Measurements from ENCODE around the gene LCLAT1. TPM values are rescaled to one million over a fixed set of nuclear protein-coding genes. Genes with fewer than 3 reads are reported as not detected.
"Not testable (repeated sequence)": the region's sequence is repeated elsewhere in the genome, so short reads cannot be mapped to it uniquely, and the experiment has no call there.

Gene LCLAT1
- total and polyA plus RNA-seq, 2 donors (not counting 1 experiment from before 2014, with no cell fraction given) = 5.1 to 21.9 TPM

DNA sequence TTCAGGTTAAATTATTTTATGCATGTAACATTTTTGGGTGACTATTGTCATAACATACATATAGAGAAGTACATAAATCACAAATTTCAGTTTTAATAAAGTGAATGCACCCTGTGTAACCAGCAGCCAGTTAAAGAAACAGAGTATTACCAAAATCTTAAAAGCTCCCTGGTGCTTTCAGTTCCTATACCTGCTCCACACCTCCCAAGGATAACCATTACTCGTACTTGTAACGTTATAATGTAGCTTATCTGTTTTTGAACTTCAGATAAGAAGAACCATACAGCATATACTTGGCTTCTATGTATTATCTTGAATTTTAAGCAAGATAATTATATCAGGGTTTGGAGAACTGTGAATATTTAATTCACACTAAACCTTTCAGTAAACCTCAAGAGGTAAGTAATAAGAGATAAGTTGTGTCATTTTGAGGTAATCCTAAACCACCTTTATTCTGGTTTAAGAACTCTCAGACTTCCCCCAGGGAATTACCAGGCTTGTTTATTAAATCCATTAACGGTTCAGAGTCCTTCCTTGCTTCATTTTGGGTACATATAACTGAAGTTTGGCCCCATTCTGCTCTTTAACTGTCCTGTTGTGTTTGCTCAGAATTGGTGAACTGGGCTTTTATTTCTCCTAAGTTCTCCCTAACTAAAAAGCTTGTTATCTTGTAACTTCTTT lies 58.6 kb downstream of the LCLAT1 start:
- intact Hi-C loops (cut with micrococcal nuclease) = loop anchor here (10.0 kb wide), 1 partner anchor 79 kb away; no protein-coding TSS in a partner anchor
- no CpG with 5 or more reads among the region's 3 CpGs for WGBS (ENCODE audit: insufficient coverage)
- peak overlapping the region; percentile 28 for H3K4me2 ChIP-seq (replicated peaks; ENCODE audit: low read depth, low read length, poor library complexity, severe bottlenecking)

GRCh38 chr2:30507460-30507859 lies 60.4 kb downstream of the LCLAT1 start:
- H3K27me3 ChIP-seq (replicated peaks in 1 of 4; ENCODE audit: control extremely low read depth in 1 of 4, control insufficient read depth in 3 of 4, insufficient read depth in 4 of 4, low read length in 3 of 4); H3K9ac ChIP-seq (ENCODE audit: low read length); H3K4me3 ChIP-seq (ENCODE audit: control extremely low read depth in 1 of 5, extremely low read depth in 1 of 5, insufficient read depth in 1 of 5, low read depth in 2 of 5, low read length in 4 of 5); H3K9me3 ChIP-seq (ENCODE audit: control extremely low read depth in 1 of 3, control insufficient read depth in 2 of 3, insufficient read depth in 1 of 3, low read length in 2 of 3); ATAC-seq (ENCODE audit: low read depth); DNase-seq; H3K27ac Mint-ChIP-seq; H3K27me3 Mint-ChIP-seq; H3K36me3 ChIP-seq (replicated peaks in 1 of 2; ENCODE audit: control extremely low read depth in 1 of 2, control insufficient read depth in 1 of 2, extremely low read depth in 1 of 2, insufficient read depth in 2 of 2, low read length in 1 of 2); H3K9me3 Mint-ChIP-seq (ENCODE audit: insufficient read depth); H2AFZ ChIP-seq (ENCODE audit: insufficient read depth, low read depth, low read length, poor library complexity, severe bottlenecking); H3K4me2 ChIP-seq (replicated peaks; ENCODE audit: low read depth, low read length, poor library complexity, severe bottlenecking); H3K4me3 Mint-ChIP-seq; H3K27ac ChIP-seq (ENCODE audit: low read length in 2 of 2); H4K20me1 ChIP-seq (ENCODE audit: control insufficient read depth, insufficient read depth, low read length, poor library complexity, severe bottlenecking): not testable (repeated sequence)
- intact Hi-C loops (cut with micrococcal nuclease) = loop anchor here (10.0 kb wide), 1 partner anchor 77 kb away; no protein-coding TSS in a partner anchor
- peaks cover 61% of the 10 kb centered on the region for H3K4me1 Mint-ChIP-seq
- no CpG with 5 or more reads among the region's 1 CpG for WGBS (ENCODE audit: insufficient coverage)
- ChIA-PET POLR2A (interaction anchor here (0.6 kb wide), 1 partner anchor 61 kb away, joined by 4 read pairs; no protein-coding TSS in a partner anchor), CTCF (interaction anchor here (1.1 to 1.2 kb wide), 2 partner anchors 204 to 343 kb away, joined by 3 read pairs; no protein-coding TSS in a partner anchor)
- H3K79me2 ChIP-seq (ENCODE audit: control insufficient read depth, insufficient read depth, low read length) = peaks cover 63% of the 10 kb centered on the region
- H3K4me1 ChIP-seq (ENCODE audit: control insufficient read depth in 2 of 2, insufficient read depth in 2 of 2, low read length in 2 of 2) = peaks cover 25 to 34% of the 10 kb centered on the region in 2 donors

More for the DNA sequence above, 58.6 kb downstream of the LCLAT1 start:
- Histone ChIP-seq H3K79me2 (ENCODE audit: control insufficient read depth, insufficient read depth, low read length) (peaks cover 61% of the 10 kb centered on the region), H3K36me3 (replicated peaks in 1 of 2; ENCODE audit: control extremely low read depth in 1 of 2, control insufficient read depth in 1 of 2, extremely low read depth in 1 of 2, insufficient read depth in 2 of 2, low read length in 1 of 2) (no peaks in the 10 kb centered on the region), H3K9ac (ENCODE audit: low read length) (no peak overlapping the region), H3K4me1 (ENCODE audit: control insufficient read depth in 2 of 2, insufficient read depth in 2 of 2, low read length in 2 of 2) (peaks cover 28 to 37% of the 10 kb centered on the region in 2 donors), H4K20me1 (ENCODE audit: control insufficient read depth, insufficient read depth, low read length, poor library complexity, severe bottlenecking) (no peaks in the 10 kb centered on the region), H2AFZ (ENCODE audit: insufficient read depth, low read depth, low read length, poor library complexity, severe bottlenecking) (peak overlapping the region; percentile 17), H3K4me3 (ENCODE audit: control extremely low read depth in 1 of 5, extremely low read depth in 1 of 5, insufficient read depth in 1 of 5, low read depth in 2 of 5, low read length in 4 of 5) (peak overlapping the region in 1 of 5 experiments; percentile 17), H3K9me3 (ENCODE audit: control extremely low read depth in 1 of 3, control insufficient read depth in 2 of 3, insufficient read depth in 1 of 3, low read length in 2 of 3) (peaks cover 0 to 22% (median 10%) of the 10 kb centered on the region in 3 donors), H3K27ac (ENCODE audit: low read length in 2 of 2) (peak overlapping the region in 1 of 2 donors; percentile 76), H3K27me3 (replicated peaks in 1 of 4; ENCODE audit: control extremely low read depth in 1 of 4, control insufficient read depth in 3 of 4, insufficient read depth in 4 of 4, low read length in 3 of 4) (no peaks in the 10 kb centered on the region)
- peaks cover 63% of the 10 kb centered on the region for H3K4me1 Mint-ChIP-seq
- DNase-seq (no peak), ATAC-seq (ENCODE audit: low read depth) (no peak)
- CTCF ChIA-PET = interaction anchor here (1.2 to 3.2 kb wide), 5 partner anchors 30 to 297 kb away, joined by 3 to 16 read pairs (median 4); no protein-coding TSS in a partner anchor
- peak overlapping the region; percentile 20 for H3K4me3 Mint-ChIP-seq
- H3K9me3 Mint-ChIP-seq (ENCODE audit: insufficient read depth) = peaks cover 6% of the 10 kb centered on the region
- TF ChIP-seq, protein P1, sequence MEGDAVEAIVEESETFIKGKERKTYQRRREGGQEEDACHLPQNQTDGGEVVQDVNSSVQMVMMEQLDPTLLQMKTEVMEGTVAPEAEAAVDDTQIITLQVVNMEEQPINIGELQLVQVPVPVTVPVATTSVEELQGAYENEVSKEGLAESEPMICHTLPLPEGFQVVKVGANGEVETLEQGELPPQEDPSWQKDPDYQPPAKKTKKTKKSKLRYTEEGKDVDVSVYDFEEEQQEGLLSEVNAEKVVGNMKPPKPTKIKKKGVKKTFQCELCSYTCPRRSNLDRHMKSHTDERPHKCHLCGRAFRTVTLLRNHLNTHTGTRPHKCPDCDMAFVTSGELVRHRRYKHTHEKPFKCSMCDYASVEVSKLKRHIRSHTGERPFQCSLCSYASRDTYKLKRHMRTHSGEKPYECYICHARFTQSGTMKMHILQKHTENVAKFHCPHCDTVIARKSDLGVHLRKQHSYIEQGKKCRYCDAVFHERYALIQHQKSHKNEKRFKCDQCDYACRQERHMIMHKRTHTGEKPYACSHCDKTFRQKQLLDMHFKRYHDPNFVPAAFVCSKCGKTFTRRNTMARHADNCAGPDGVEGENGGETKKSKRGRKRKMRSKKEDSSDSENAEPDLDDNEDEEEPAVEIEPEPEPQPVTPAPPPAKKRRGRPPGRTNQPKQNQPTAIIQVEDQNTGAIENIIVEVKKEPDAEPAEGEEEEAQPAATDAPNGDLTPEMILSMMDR (IDR thresholded peaks at IDR 0.05) = no peak
- no peak for TF ChIP-seq EZH2 (IDR thresholded peaks at IDR 0.05; ENCODE audit: borderline replicate concordance, insufficient read depth, low read depth, low read length, poor library complexity, severe bottlenecking)
- H3K27me3 Mint-ChIP-seq = no peaks in the 10 kb centered on the region
- peak overlapping the region; percentile 55 for H3K27ac Mint-ChIP-seq
- POLR2A ChIA-PET = interaction anchor here (1.0 kb wide), 1 partner anchor 274 kb away, joined by 9 read pairs; no protein-coding TSS in a partner anchor

Data from B cell (primary cell).